ENCODE measurements around the gene GNB5. TPM values are rescaled to one million over a fixed set of nuclear protein-coding genes. Genes with fewer than 3 reads are reported as not detected.

Gene GNB5
- polyA plus RNA-seq, 4 donors: 14.9 to 23.4 (median 16.8) TPM

- no peak for DNase-seq (ENCODE audit: low read depth in 4 of 4, low spot score in 2 of 4)
These were observed 119.6 kb downstream of the GNB5 start for GRCh38 chr15:52071570-52071969.

GRCh38 chr15:52069559-52069958, 121.6 kb downstream of the GNB5 start:
- no peak for DNase-seq (ENCODE audit: low read depth in 4 of 4, low spot score in 2 of 4)

GRCh38 chr15:52068004-52068615, 123.1 kb downstream of the GNB5 start:
- no peak for DNase-seq (ENCODE audit: low read depth in 4 of 4, low spot score in 2 of 4)

GRCh38 chr15:52067545-52067926, 123.7 kb downstream of the GNB5 start:
- DNase-seq (ENCODE audit: low read depth in 4 of 4, low spot score in 2 of 4): no peak

- no peak for DNase-seq (ENCODE audit: low read depth in 4 of 4, low spot score in 2 of 4)
These were observed 124.2 kb downstream of the GNB5 start for GRCh38 chr15:52066842-52067544.

Other genes starting within 250 kb of the GNB5 start
- gene LEO1, start 219.6 kb downstream of the GNB5 start, polyA plus RNA-seq (ENCODE audit: insufficient read length in 4 of 4): 10 to 100 TPM; 29.4 to 40.6 (median 31.9) TPM
- 10 to 100 TPM; 33.6 to 43.5 (median 36.8) TPM for gene MAPK6, start 172.2 kb downstream of the GNB5 start, polyA plus RNA-seq (ENCODE audit: insufficient read length in 4 of 4)
- gene BCL2L10, start 78.6 kb downstream of the GNB5 start, polyA plus RNA-seq (ENCODE audit: insufficient read length in 4 of 4): 1 to 10 TPM in 3 of 4 donors, under 1 TPM in 1; 0.85 to 1.3 (median 1.2) TPM
- gene MYO5C, start 104.4 kb upstream of the GNB5 start, polyA plus RNA-seq (ENCODE audit: insufficient read length in 4 of 4): 10 to 100 TPM; 16.2 to 30.6 (median 22.7) TPM

All from left renal cortex interstitium (tissue), 4 donors.